Uterus (tissue), 2 donors: Measurements from ENCODE around the gene FAM174C.

Experiments
- POLR2A ChIP-seq, 2 donors: fragments of 450-650 bp; IDR thresholded peaks; one replicate each; pipeline ENCODE4 v1.6.1; 2016; ENCODE audit warnings: antibody characterized with exemption in 2 of 2, mild to moderate bottlenecking in 1 of 2, moderate library complexity in 1 of 2
- TF ChIP-seq, protein P1 (sequence below), 4 experiments: fragments of 200-600 bp in 2 of 4; fragments of 450-650 bp in 2 of 4; sonication (generic) in 2 of 4; IDR thresholded peaks; one replicate each; pipeline ENCODE4 v1.5.1; 2016 to 2019; ENCODE audit warnings: antibody characterized with exemption in 4 of 4, mild to moderate bottlenecking in 2 of 4, moderate library complexity in 1 of 4

DNA sequence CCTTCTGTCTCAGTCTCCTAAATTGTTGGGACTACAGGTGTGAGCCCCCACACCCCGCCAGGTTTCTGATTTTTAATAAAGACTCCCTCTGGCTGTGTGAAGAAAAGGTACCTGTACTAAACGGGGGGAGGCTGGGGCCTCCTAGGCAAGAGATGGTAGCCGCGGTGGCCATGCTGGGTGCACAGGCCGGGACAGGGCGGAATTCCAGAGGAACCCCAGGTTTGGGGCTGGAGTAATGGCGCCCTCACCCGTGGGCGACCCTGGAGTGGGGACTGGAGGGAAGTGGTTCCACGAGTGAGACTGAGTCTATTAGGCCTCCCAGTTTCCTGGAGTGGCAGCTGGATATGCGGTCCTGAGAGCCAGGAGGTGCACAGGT lies 35.9 kb upstream of the FAM174C start:
- TF ChIP-seq, protein P1, sequence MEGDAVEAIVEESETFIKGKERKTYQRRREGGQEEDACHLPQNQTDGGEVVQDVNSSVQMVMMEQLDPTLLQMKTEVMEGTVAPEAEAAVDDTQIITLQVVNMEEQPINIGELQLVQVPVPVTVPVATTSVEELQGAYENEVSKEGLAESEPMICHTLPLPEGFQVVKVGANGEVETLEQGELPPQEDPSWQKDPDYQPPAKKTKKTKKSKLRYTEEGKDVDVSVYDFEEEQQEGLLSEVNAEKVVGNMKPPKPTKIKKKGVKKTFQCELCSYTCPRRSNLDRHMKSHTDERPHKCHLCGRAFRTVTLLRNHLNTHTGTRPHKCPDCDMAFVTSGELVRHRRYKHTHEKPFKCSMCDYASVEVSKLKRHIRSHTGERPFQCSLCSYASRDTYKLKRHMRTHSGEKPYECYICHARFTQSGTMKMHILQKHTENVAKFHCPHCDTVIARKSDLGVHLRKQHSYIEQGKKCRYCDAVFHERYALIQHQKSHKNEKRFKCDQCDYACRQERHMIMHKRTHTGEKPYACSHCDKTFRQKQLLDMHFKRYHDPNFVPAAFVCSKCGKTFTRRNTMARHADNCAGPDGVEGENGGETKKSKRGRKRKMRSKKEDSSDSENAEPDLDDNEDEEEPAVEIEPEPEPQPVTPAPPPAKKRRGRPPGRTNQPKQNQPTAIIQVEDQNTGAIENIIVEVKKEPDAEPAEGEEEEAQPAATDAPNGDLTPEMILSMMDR (IDR thresholded peaks at IDR 0.05) = no peak
- TF ChIP-seq POLR2A (IDR thresholded peaks at IDR 0.05) = no peak
